ENCODE results near the gene DUOXA2. TPM values are rescaled to one million over a fixed set of nuclear protein-coding genes. Genes with fewer than 3 reads are reported as not detected.

DUOXA2 gene
- polyA plus RNA-seq, 3 donors = 0.13 to 0.95 (median 0.56) TPM

Other genes with a start within 250 kb of the DUOXA2 start
- gene TERB2, start 157.6 kb upstream of the DUOXA2 start, polyA plus RNA-seq = not detected
- gene SORD, start 91.1 kb upstream of the DUOXA2 start, polyA plus RNA-seq = 1 to 10 TPM; 5.6 to 9.4 (median 5.8) TPM
- gene DUOX2, start 154 bp upstream of the DUOXA2 start, polyA plus RNA-seq = 1 to 10 TPM in 2 of 3 donors, under 1 TPM in 1; 0.08 to 1.6 (median 1.1) TPM
- gene DUOXA1, start 15.6 kb downstream of the DUOXA2 start, polyA plus RNA-seq = 1 to 10 TPM in 1 of 3 donors, under 1 TPM in 2; 0.14 to 3.3 (median 0.90) TPM
- gene DUOX1, start 15.7 kb downstream of the DUOXA2 start, polyA plus RNA-seq = 1 to 10 TPM in 1 of 3 donors, under 1 TPM in 2; 0.20 to 4.1 (median 0.34) TPM
- 10 to 100 TPM in 1 of 3 donors, 1 to 10 TPM in 2; 1.5 to 13.5 (median 2.9) TPM for gene SHF, start 73.6 kb downstream of the DUOXA2 start, polyA plus RNA-seq
- under 1 TPM in 1 of 3 donors, not detected in 2; 0.59 TPM for gene SLC28A2, start 137.9 kb downstream of the DUOXA2 start, polyA plus RNA-seq